Cardiac muscle cell (in vitro differentiated cells and primary cell): ENCODE measurements around the gene PNISR. TPM values are rescaled to one million over a fixed set of nuclear protein-coding genes. Genes with fewer than 3 reads are reported as not detected.
A peak's percentile ranks its signal among the peaks of the same experiment; 100 is the strongest.

ENCODE experiments used
- DNase-seq, 2 donors: peaks; one replicate each; pipeline versions ENCODE4 v3.0.0 to v3.0.0-alpha.2; 2010 to 2017; ENCODE audit warnings: low read depth in 1 of 2, low spot score in 1 of 2
- H3K27ac ChIP-seq: fragments of 200-600 bp; sonication (generic); 2 replicates; pipeline ENCODE4 v1.5.1; 2016
- H3K27me3 ChIP-seq: fragments of 200-600 bp; sonication (generic); 2 replicates; pipeline ENCODE4 v1.6.0; 2016; ENCODE audit warnings: control low read depth
- H3K36me3 ChIP-seq: fragments of 200-600 bp; sonication (generic); 2 replicates; pipeline ENCODE4 v1.5.1; 2016; ENCODE audit warnings: control low read depth
- H3K4me1 ChIP-seq: fragments of 200-600 bp; sonication (generic); 2 replicates; pipeline ENCODE4 v1.8.1; 2017; ENCODE audit warnings: low read depth, mild to moderate bottlenecking, mixed run types
- H3K4me3 ChIP-seq: fragments of 200-600 bp; sonication (generic); 2 replicates; pipeline ENCODE4 v1.5.1; 2016; ENCODE audit warnings: mild to moderate bottlenecking
- H3K9me3 ChIP-seq: fragments of 200-600 bp; sonication (generic); 2 replicates; pipeline ENCODE4 v1.5.1; 2017; ENCODE audit warnings: low read depth, mild to moderate bottlenecking, control low read depth
- polyA plus RNA-seq: library from polyadenylated mRNA; unstranded; fragments of >200 nt; fragmentation: Nextera tagmentation; extraction: Ambion mirVana; gene quantifications from 2 replicates; pipeline ENCODE4 v1.2.1, GENCODE V29; 2016
- total RNA-seq: library from RNA; depleted of rRNA; stranded (reverse); fragments of >200 nt; gene quantifications from 2 replicates; pipeline ENCODE4 v1.2.3, GENCODE V29; 2016
- TF ChIP-seq, protein P1 (sequence below): IDR thresholded peaks from 2 replicates; pipeline ENCODE4 v1.5.1; 2012; ENCODE audit warnings: low read depth, mild to moderate bottlenecking, low read length

The PNISR gene
- total and polyA plus RNA-seq, 2 experiments from 2014 or later, result 175 to 217 TPM

DNA sequence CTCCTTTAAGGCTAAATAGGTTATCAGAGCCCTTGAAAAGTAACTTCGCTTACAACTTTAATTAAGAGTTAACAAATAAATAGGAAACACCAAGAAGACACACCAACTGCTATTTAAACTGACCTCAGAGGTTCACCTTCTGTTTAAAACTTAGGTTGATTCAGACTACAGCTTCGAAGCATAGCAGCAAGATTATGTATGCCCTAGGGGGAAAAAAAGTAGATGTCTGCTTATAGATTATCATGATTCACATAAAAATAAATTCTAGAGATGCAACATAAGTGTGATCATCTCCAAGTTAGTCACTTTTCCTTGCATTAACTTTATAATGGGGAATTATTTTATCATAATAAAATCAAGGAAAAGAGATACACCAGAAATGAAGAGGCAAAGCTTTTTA lies 8.9 kb downstream of the PNISR start:
- H3K4me3 ChIP-seq, result no peak overlapping the region
- peak overlapping the region; percentile 17 for H3K27ac ChIP-seq
- H3K9me3 ChIP-seq, result no peaks in the 10 kb centered on the region
- H3K27me3 ChIP-seq, result no peaks in the 10 kb centered on the region
- TF ChIP-seq, protein P1, sequence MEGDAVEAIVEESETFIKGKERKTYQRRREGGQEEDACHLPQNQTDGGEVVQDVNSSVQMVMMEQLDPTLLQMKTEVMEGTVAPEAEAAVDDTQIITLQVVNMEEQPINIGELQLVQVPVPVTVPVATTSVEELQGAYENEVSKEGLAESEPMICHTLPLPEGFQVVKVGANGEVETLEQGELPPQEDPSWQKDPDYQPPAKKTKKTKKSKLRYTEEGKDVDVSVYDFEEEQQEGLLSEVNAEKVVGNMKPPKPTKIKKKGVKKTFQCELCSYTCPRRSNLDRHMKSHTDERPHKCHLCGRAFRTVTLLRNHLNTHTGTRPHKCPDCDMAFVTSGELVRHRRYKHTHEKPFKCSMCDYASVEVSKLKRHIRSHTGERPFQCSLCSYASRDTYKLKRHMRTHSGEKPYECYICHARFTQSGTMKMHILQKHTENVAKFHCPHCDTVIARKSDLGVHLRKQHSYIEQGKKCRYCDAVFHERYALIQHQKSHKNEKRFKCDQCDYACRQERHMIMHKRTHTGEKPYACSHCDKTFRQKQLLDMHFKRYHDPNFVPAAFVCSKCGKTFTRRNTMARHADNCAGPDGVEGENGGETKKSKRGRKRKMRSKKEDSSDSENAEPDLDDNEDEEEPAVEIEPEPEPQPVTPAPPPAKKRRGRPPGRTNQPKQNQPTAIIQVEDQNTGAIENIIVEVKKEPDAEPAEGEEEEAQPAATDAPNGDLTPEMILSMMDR, result no peak
- H3K36me3 ChIP-seq, result peaks cover 21% of the 10 kb centered on the region
- DNase-seq, result no peak
- no peaks in the 10 kb centered on the region for H3K4me1 ChIP-seq

DNA sequence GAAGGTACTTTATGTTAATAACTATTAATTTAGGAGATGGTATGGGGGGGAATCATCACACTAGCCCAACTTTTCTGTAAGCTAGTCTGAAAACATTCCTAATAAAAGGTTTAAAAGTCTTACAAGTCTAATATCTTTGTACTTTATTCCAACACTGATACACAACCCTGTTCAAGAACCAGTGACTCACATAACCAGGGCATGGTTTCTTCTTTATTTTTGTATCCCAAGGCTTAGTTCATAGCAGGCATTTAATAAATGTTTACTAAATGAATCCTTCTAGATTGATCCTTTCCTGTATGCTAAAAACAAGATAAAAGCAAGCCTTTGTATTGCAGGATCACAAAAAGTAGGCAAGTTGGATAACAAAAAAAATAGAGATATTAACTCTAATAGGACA lies 9.7 kb downstream of the PNISR start:
- H3K9me3 ChIP-seq, result no peaks in the 10 kb centered on the region
- TF ChIP-seq, protein P1, result no peak
- no peak overlapping the region for H3K27ac ChIP-seq
- no peaks in the 10 kb centered on the region for H3K4me1 ChIP-seq
- no peak for DNase-seq
- peaks cover 28% of the 10 kb centered on the region for H3K36me3 ChIP-seq
- no peak overlapping the region for H3K4me3 ChIP-seq
- H3K27me3 ChIP-seq, result no peaks in the 10 kb centered on the region

DNA sequence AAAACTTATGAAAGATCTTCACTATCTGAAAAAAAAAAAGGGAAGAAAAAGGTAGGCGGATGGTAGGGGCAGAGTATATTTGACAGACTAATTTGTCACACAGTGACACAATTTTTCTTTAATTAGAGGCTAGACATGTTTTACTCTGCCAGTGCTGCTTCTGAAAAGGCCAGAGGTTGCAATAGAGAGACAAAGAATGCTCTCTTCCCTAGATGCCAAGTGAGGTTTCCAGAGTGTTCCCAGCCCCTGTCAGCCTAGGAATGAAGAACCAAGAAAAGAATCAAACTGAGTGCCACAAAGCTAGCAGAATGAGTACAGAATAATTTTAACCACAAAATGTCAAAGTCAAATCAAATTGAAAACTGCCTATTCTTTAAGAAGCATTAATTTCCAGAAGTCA lies 13.0 kb downstream of the PNISR start:
- TF ChIP-seq, protein P1, result no peak
- Histone ChIP-seq H3K4me3 (no peak overlapping the region), H3K4me1 (no peaks in the 10 kb centered on the region), H3K9me3 (no peaks in the 10 kb centered on the region), H3K36me3 (peaks cover 54% of the 10 kb centered on the region), H3K27me3 (no peaks in the 10 kb centered on the region), H3K27ac (no peak overlapping the region)
- DNase-seq, result no peak

- no peak overlapping the region for H3K27ac ChIP-seq
- no peaks in the 10 kb centered on the region for H3K9me3 ChIP-seq
- H3K36me3 ChIP-seq, result peaks cover 77% of the 10 kb centered on the region
- H3K27me3 ChIP-seq, result no peaks in the 10 kb centered on the region
- H3K4me3 ChIP-seq, result no peak overlapping the region
- TF ChIP-seq, protein P1, result no peak
- DNase-seq, result no peak
- no peaks in the 10 kb centered on the region for H3K4me1 ChIP-seq
These were observed 15.4 kb downstream of the PNISR start for GRCh38 chr6:99409672-99410071.

- no peak for DNase-seq
- Histone ChIP-seq H3K4me1 (no peaks in the 10 kb centered on the region), H3K27me3 (no peaks in the 10 kb centered on the region), H3K36me3 (peaks cover 84% of the 10 kb centered on the region), H3K27ac (no peak overlapping the region), H3K9me3 (no peaks in the 10 kb centered on the region), H3K4me3 (no peak overlapping the region)
- TF ChIP-seq, protein P1, result no peak
These were observed 18.0 kb downstream of the PNISR start for GRCh38 chr6:99407076-99407475.

DNA sequence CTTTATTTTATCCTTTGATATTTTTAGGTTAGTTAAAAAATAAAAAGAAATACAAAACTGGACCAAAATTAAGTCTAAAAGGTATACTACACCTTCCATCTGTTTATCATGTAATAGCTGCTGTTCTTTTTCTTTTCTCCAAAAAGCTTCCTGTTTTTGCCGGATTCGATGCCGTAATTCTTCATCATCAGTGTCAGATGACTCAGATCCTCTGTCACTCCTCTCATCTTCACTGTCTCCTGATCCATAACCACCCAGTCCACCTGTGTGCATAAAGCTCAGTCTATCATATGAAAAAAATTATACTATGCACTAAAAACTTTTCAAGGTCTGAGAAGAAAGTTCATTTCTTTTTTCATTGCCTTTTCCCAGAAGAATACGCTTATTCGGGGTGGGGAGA lies 22.7 kb downstream of the PNISR start:
- Histone ChIP-seq H3K9me3 (no peaks in the 10 kb centered on the region), H3K36me3 (peaks cover 96% of the 10 kb centered on the region)

More for the DNA sequence above, 22.7 kb downstream of the PNISR start:
- no peak overlapping the region for H3K4me3 ChIP-seq
- H3K27me3 ChIP-seq, result no peaks in the 10 kb centered on the region
- no peak overlapping the region for H3K27ac ChIP-seq
- no peak for DNase-seq
- H3K4me1 ChIP-seq, result no peaks in the 10 kb centered on the region
- TF ChIP-seq, protein P1, result no peak
